Stomach (tissue), 4 donors: ENCODE results near the gene FANK1.

Experiments used
- EP300 ChIP-seq: sonication (generic); formaldehyde crosslinking; IDR thresholded peaks from one replicate; pipeline ENCODE4 v1.6.1; 2017; ENCODE audit warnings: antibody characterized with exemption
- POLR2A ChIP-seq, 4 donors: fragments of 450-650 bp; IDR thresholded peaks; one replicate each; pipeline ENCODE4 v1.6.1; 2016; ENCODE audit warnings: antibody characterized with exemption in 4 of 4, control low read depth in 2 of 4, mild to moderate bottlenecking in 1 of 4, moderate library complexity in 1 of 4
- TF ChIP-seq, protein P1 (sequence below), 7 experiments: fragments of 450-650 bp in 4 of 7; fragments of 200-600 bp in 3 of 7; sonication (generic) in 3 of 7; IDR thresholded peaks; one replicate each; pipeline ENCODE4 v1.5.1; 2016 to 2019; ENCODE audit warnings: antibody characterized with exemption in 7 of 7, control low read depth in 2 of 7, mild to moderate bottlenecking in 1 of 7

DNA sequence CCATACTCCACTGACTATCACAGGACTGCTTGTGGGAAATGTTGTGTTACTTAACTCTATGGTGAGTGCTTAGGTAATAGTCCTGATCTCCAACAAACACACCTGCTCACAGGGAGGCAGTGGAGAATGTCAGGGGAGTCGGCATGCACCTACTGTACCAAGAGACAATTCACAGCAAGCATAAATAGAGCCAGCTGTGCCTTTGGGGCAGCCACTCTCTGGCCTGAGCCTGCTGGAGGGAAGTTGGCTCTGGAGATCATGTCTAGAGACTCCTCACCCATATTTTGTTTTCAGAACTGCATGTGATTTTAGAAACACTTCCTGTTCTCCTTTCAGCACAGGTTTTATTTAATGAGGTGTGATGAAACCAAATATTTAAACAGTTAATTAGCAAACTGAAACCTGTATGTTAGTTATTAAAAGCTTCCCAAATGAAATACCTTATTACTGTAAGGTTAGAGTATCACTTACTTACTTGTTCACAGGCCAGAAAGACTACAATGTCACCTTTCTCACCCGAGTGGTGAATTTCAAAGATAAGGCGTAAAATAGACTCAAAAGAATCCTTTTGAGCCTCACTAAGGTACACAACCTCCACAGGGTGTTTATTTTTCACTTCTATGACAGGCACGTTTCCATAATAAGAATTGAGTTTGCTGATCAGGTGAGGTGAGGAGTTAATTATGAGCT lies 37.1 kb upstream of the FANK1 start:
- TF ChIP-seq, protein P1, sequence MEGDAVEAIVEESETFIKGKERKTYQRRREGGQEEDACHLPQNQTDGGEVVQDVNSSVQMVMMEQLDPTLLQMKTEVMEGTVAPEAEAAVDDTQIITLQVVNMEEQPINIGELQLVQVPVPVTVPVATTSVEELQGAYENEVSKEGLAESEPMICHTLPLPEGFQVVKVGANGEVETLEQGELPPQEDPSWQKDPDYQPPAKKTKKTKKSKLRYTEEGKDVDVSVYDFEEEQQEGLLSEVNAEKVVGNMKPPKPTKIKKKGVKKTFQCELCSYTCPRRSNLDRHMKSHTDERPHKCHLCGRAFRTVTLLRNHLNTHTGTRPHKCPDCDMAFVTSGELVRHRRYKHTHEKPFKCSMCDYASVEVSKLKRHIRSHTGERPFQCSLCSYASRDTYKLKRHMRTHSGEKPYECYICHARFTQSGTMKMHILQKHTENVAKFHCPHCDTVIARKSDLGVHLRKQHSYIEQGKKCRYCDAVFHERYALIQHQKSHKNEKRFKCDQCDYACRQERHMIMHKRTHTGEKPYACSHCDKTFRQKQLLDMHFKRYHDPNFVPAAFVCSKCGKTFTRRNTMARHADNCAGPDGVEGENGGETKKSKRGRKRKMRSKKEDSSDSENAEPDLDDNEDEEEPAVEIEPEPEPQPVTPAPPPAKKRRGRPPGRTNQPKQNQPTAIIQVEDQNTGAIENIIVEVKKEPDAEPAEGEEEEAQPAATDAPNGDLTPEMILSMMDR (IDR thresholded peaks at IDR 0.05) = no peak
- TF ChIP-seq POLR2A (IDR thresholded peaks at IDR 0.05) = no peak
- TF ChIP-seq EP300 = no peak
